ENCODE measurements around the gene RBM4.
"Not testable (repeated sequence)": the region's sequence is repeated elsewhere in the genome, so short reads cannot be mapped to it uniquely, and the experiment has no call there.

The RBM4 gene

GRCh38 chr11:66625041-66625751, 13.3 kb upstream of the RBM4 start:
- no peak for TF ChIP-seq JUND (IDR thresholded peaks at IDR 0.05; ENCODE audit: low read depth)
- in situ Hi-C loops (cut with HindIII; ENCODE audit: low pct_unique_long_range_greater_than_20kb, low sequenced_read_pairs): no loop called here
- DNase-seq (ENCODE audit: low read depth in 1 of 2, low spot score in 1 of 2): no peak

- no peak for DNase-seq (ENCODE audit: low read depth in 1 of 2, low spot score in 1 of 2)
- in situ Hi-C loops (cut with HindIII; ENCODE audit: low pct_unique_long_range_greater_than_20kb, low sequenced_read_pairs): no loop called here
- no peak for TF ChIP-seq JUND (IDR thresholded peaks at IDR 0.05; ENCODE audit: low read depth)
Observed at GRCh38 chr11:66625752-66626149, 12.8 kb upstream of the RBM4 start.

- DNase-seq (ENCODE audit: low read depth in 1 of 2, low spot score in 1 of 2): no peak
- TF ChIP-seq JUND (IDR thresholded peaks at IDR 0.05; ENCODE audit: low read depth): no peak
Observed at GRCh38 chr11:66626382-66626781, 12.1 kb upstream of the RBM4 start.

GRCh38 chr11:66626926-66627325, 11.6 kb upstream of the RBM4 start:
- in situ Hi-C loops (cut with HindIII; ENCODE audit: low pct_unique_long_range_greater_than_20kb, low sequenced_read_pairs): no loop called here
- no peak for DNase-seq (ENCODE audit: low read depth in 1 of 2, low spot score in 1 of 2)
- no peak for TF ChIP-seq JUND (IDR thresholded peaks at IDR 0.05; ENCODE audit: low read depth)

More at GRCh38 chr11:66626382-66626781, 12.1 kb upstream of the RBM4 start:
- in situ Hi-C loops (cut with HindIII; ENCODE audit: low pct_unique_long_range_greater_than_20kb, low sequenced_read_pairs): no loop called here

GRCh38 chr11:66628061-66628603, 10.4 kb upstream of the RBM4 start:
- in situ Hi-C loops (cut with HindIII; ENCODE audit: low pct_unique_long_range_greater_than_20kb, low sequenced_read_pairs): no loop called here
- TF ChIP-seq JUND (IDR thresholded peaks at IDR 0.05; ENCODE audit: low read depth): no peak
- DNase-seq (ENCODE audit: low read depth in 1 of 2, low spot score in 1 of 2): no peak

GRCh38 chr11:66629356-66629755, 9.1 kb upstream of the RBM4 start:
- no peak for DNase-seq (ENCODE audit: low read depth in 1 of 2, low spot score in 1 of 2)
- in situ Hi-C loops (cut with HindIII; ENCODE audit: low pct_unique_long_range_greater_than_20kb, low sequenced_read_pairs): no loop called here
- no peak for TF ChIP-seq JUND (IDR thresholded peaks at IDR 0.05; ENCODE audit: low read depth)

- TF ChIP-seq JUND (IDR thresholded peaks at IDR 0.05; ENCODE audit: low read depth): no peak
- in situ Hi-C loops (cut with HindIII; ENCODE audit: low pct_unique_long_range_greater_than_20kb, low sequenced_read_pairs): no loop called here
- no peak for DNase-seq (ENCODE audit: low read depth in 1 of 2, low spot score in 1 of 2)
Observed at GRCh38 chr11:66631883-66632282, 6.6 kb upstream of the RBM4 start.

- no peak for TF ChIP-seq JUND (IDR thresholded peaks at IDR 0.05; ENCODE audit: low read depth)
- no peak for DNase-seq (ENCODE audit: low read depth in 1 of 2, low spot score in 1 of 2)
- in situ Hi-C loops (cut with HindIII; ENCODE audit: low pct_unique_long_range_greater_than_20kb, low sequenced_read_pairs): no loop called here
Observed at GRCh38 chr11:66632952-66633351, 5.6 kb upstream of the RBM4 start.

- in situ Hi-C loops (cut with HindIII; ENCODE audit: low pct_unique_long_range_greater_than_20kb, low sequenced_read_pairs): no loop called here
- no peak for TF ChIP-seq JUND (IDR thresholded peaks at IDR 0.05; ENCODE audit: low read depth)
- no peak for DNase-seq (ENCODE audit: low read depth in 1 of 2, low spot score in 1 of 2)
Observed at GRCh38 chr11:66636411-66636810, 2.1 kb upstream of the RBM4 start.

- in situ Hi-C loops (cut with HindIII; ENCODE audit: low pct_unique_long_range_greater_than_20kb, low sequenced_read_pairs): no loop called here
- no peak for TF ChIP-seq JUND (IDR thresholded peaks at IDR 0.05; ENCODE audit: low read depth)
- no peak for DNase-seq (ENCODE audit: low read depth in 1 of 2, low spot score in 1 of 2)
Observed at GRCh38 chr11:66637557-66638176, 836 bp upstream of the RBM4 start.

GRCh38 chr11:66639066-66639813, 737 bp downstream of the RBM4 start:
- no peak for TF ChIP-seq JUND (IDR thresholded peaks at IDR 0.05; ENCODE audit: low read depth)
- peak in 1 of 2 experiments; percentile 47 for DNase-seq (ENCODE audit: low read depth in 1 of 2, low spot score in 1 of 2)
- in situ Hi-C loops (cut with HindIII; ENCODE audit: low pct_unique_long_range_greater_than_20kb, low sequenced_read_pairs): no loop called here

- in situ Hi-C loops (cut with HindIII; ENCODE audit: low pct_unique_long_range_greater_than_20kb, low sequenced_read_pairs); DNase-seq (ENCODE audit: low read depth in 1 of 2, low spot score in 1 of 2): not testable (repeated sequence)
Observed at GRCh38 chr11:66639814-66640340, 1.4 kb downstream of the RBM4 start.

- TF ChIP-seq JUND (IDR thresholded peaks at IDR 0.05; ENCODE audit: low read depth): no peak
- in situ Hi-C loops (cut with HindIII; ENCODE audit: low pct_unique_long_range_greater_than_20kb, low sequenced_read_pairs): no loop called here
- DNase-seq (ENCODE audit: low read depth in 1 of 2, low spot score in 1 of 2): no peak
Observed at GRCh38 chr11:66641834-66642233, 3.3 kb downstream of the RBM4 start.

Data from T47D (cell line).